PC-3 (cell line): ENCODE results near the gene PIAS1. TPM values are rescaled to one million over a fixed set of nuclear protein-coding genes. Genes with fewer than 3 reads are reported as not detected.

Source experiments
- ATAC-seq: fragments of 200-7000 bp; cut with Tn5 transposase; 2 replicates; pipeline ENCODE4 v1.9.1; 2020; ENCODE audit warnings: mild to moderate bottlenecking, moderate library complexity
- BruUV-seq: library from RNA; stranded (reverse); fragments of 400-500 nt; replicated peaks from 2 replicates; lab custom pipeline; 2021; lab: Mats Ljungman, UMichigan
- CTCF ChIA-PET: fragments of 300-600 bp; sonication (Branson Sonifier 250); formaldehyde crosslinking; loops from one replicate; lab custom pipeline; 2022; ENCODE audit warnings: antibody characterized with exemption; lab: Charles Lee
- POLR2A ChIA-PET: fragments of 300-600 bp; sonication (Branson Sonifier 250); formaldehyde crosslinking; loops from one replicate; lab custom pipeline; 2022; ENCODE audit warnings: antibody characterized with exemption; ENCODE audit not compliant: unreplicated experiment; lab: Charles Lee
- DNase-seq: peaks from one replicate; pipeline ENCODE4 v3.0.0-alpha.2; 2015
- H2AFZ ChIP-seq: fragments of 300-600 bp; sonication (generic); 2 replicates; pipeline ENCODE4 v1.6.0; 2016; ENCODE audit warnings: antibody characterized with exemption, low read length
- H3F3A ChIP-seq: fragments of 300-600 bp; sonication (generic); one replicate; pipeline ENCODE4 v1.6.0; 2017; ENCODE audit warnings: antibody characterized with exemption, low read length, control low read depth, mild to moderate bottlenecking; ENCODE audit not compliant: unreplicated experiment
- H3K27ac ChIP-seq: fragments of 300-600 bp; sonication (generic); 2 replicates; pipeline ENCODE4 v1.5.1; 2016; ENCODE audit warnings: mild to moderate bottlenecking, low read length
- H3K27me3 ChIP-seq: fragments of 300-600 bp; sonication (generic); 2 replicates; pipeline ENCODE4 v1.6.1; 2016; ENCODE audit warnings: low read length, mixed read lengths
- H3K36me3 ChIP-seq: fragments of 300-600 bp; sonication (generic); 2 replicates; pipeline ENCODE4 v1.6.1; 2016; ENCODE audit warnings: low read depth, mixed run types, low read length, mixed read lengths
- H3K4me1 ChIP-seq: fragments of 300-600 bp; sonication (generic); 2 replicates; pipeline ENCODE4 v1.5.1; 2016; ENCODE audit warnings: low read length; ENCODE audit not compliant: insufficient read depth
- H3K4me2 ChIP-seq: fragments of 300-600 bp; sonication (generic); 2 replicates; pipeline ENCODE4 v1.6.0; 2016; ENCODE audit warnings: low read length
- H3K4me3 ChIP-seq: fragments of 300-600 bp; sonication (generic); 2 replicates; pipeline ENCODE4 v1.5.1; 2016; ENCODE audit warnings: mild to moderate bottlenecking, low read length, mixed read lengths
- H3K79me2 ChIP-seq: fragments of 300-600 bp; sonication (generic); 2 replicates; pipeline ENCODE4 v1.6.1; 2017; ENCODE audit warnings: low read length, mixed read lengths
- H3K9ac ChIP-seq: fragments of 300-600 bp; sonication (generic); 2 replicates; pipeline ENCODE4 v1.6.0; 2016; ENCODE audit warnings: mild to moderate bottlenecking, low read length
- H3K9me2 ChIP-seq: fragments of 300-600 bp; sonication (generic); replicated peaks from 2 replicates; pipeline ENCODE4 v1.6.1; 2016; ENCODE audit warnings: mixed run types, low read length, mixed read lengths
- H3K9me3 ChIP-seq: fragments of 300-600 bp; sonication (generic); 2 replicates; pipeline ENCODE4 v1.6.1; 2016; ENCODE audit warnings: low read length, mixed read lengths
- H4K20me1 ChIP-seq: fragments of 300-600 bp; sonication (generic); 2 replicates; pipeline ENCODE4 v1.6.1; 2016; ENCODE audit warnings: low read length, mixed read lengths
- CTCF ChIP-seq: fragments of 300-600 bp; sonication (generic); conservative IDR thresholded peaks from 2 replicates; pipeline ENCODE4 v1.5.1; 2017; ENCODE audit warnings: antibody characterized with exemption, low read depth, mild to moderate bottlenecking, low read length
- EZH2 ChIP-seq: fragments of 300-600 bp; sonication (generic); IDR thresholded peaks from one replicate; pipeline ENCODE4 v1.6.1; 2017; ENCODE audit warnings: antibody characterized with exemption, mild to moderate bottlenecking, low read length; ENCODE audit not compliant: unreplicated experiment
- EZH2phosphoT487 ChIP-seq: fragments of 300-600 bp; sonication (generic); IDR thresholded peaks from 2 replicates; pipeline ENCODE4 v1.6.1; 2018; ENCODE audit warnings: mild to moderate bottlenecking, antibody characterized with exemption, low read length, borderline replicate concordance
- intact Hi-C: fragments of 100-400 bp; cut with micrococcal nuclease; formaldehyde crosslinking; loops from 2 replicates; pipeline ENCODE4 v1.9.0; 2023
- total RNA-seq: library from RNA; depleted of rRNA; stranded (reverse); fragments of >200 nt; gene quantifications from 2 replicates; pipeline ENCODE4 v1.2.3, GENCODE V29; 2014

Gene PIAS1
- total RNA-seq, 1 experiment from 2014 or later = 21.9 TPM

- Histone ChIP-seq H3K4me3 (peak within 1 kb of the TSS; percentile 90), H3K79me2 (peaks cover 49% of the 10 kb centered on the region), H3K4me1 (peaks cover 16% of the 10 kb centered on the region), H3K36me3 (no peaks in the 10 kb centered on the region), H3K9me3 (no peaks in the 10 kb centered on the region), H3K27ac (peak within 1 kb of the TSS; percentile 61), H3F3A (no peaks in the 10 kb centered on the region), H2AFZ (peak within 1 kb of the TSS; percentile 86), H3K27me3 (no peaks in the 10 kb centered on the region), H3K4me2 (peak within 1 kb of the TSS; percentile 93), H3K9me2 (no peaks in the 10 kb centered on the region), H3K9ac (peak within 1 kb of the TSS; percentile 98), H4K20me1 (0 out of 2 replicates have a peak, but pooled peaks cover 19% of the 10 kb centered on the region)
- ChIA-PET POLR2A (no interaction called here), CTCF (interaction anchor here (0.5 kb wide), 1 partner anchor 444 kb away, joined by 3 read pairs; no protein-coding TSS in a partner anchor)
- no TSS peak for BruUV-seq
- no peak for TF ChIP-seq EZH2phosphoT487
- no peak for TF ChIP-seq EZH2
- TF ChIP-seq CTCF = no peak
- intact Hi-C loops = no loop called here
- DNase-seq = peak; percentile 71
- ATAC-seq = peak; percentile 84
Observed at GRCh38 chr15:68229386-68230156, 175.5 kb downstream of the PIAS1 start, which contains the start of gene CLN6. Gene CLN6, minus strand, starts transcription at chr15:68229728. Its CDS starts 144 bp downstream, at chr15:68229584.

GRCh38 chr15:68230157-68231100 is 176.3 kb downstream of the PIAS1 start:
- CTCF ChIA-PET = interaction anchor here (0.5 kb wide), 1 partner anchor 444 kb away, joined by 3 read pairs; no protein-coding TSS in a partner anchor
- DNase-seq = peak; percentile 3
- no peak for ATAC-seq

More at GRCh38 chr15:68230157-68231100, 176.3 kb downstream of the PIAS1 start:
- peak overlapping the region; percentile 93 for H3K4me2 ChIP-seq
- TF ChIP-seq EZH2phosphoT487 = no peak
- TF ChIP-seq CTCF = no peak
- TF ChIP-seq EZH2 = no peak
- H3K79me2 ChIP-seq = peaks cover 40% of the 10 kb centered on the region
- BruUV-seq = TSS peak; percentile 41
- intact Hi-C loops = no loop called here
- H3K4me3 ChIP-seq = peak overlapping the region; percentile 90
- no peaks in the 10 kb centered on the region for H3K36me3 ChIP-seq
- POLR2A ChIA-PET = no interaction called here
- 0 out of 2 replicates have a peak, but pooled peaks cover 15% of the 10 kb centered on the region for H4K20me1 ChIP-seq
- no peaks in the 10 kb centered on the region for H3K27me3 ChIP-seq
- H2AFZ ChIP-seq = peak overlapping the region; percentile 86
- H3K9me3 ChIP-seq = no peaks in the 10 kb centered on the region
- H3K9ac ChIP-seq = peak overlapping the region; percentile 98
- H3K27ac ChIP-seq = peak overlapping the region; percentile 13; the same call in 1 of the 2 replicates
- peaks cover 16% of the 10 kb centered on the region for H3K4me1 ChIP-seq
- no peaks in the 10 kb centered on the region for H3K9me2 ChIP-seq
- no peaks in the 10 kb centered on the region for H3F3A ChIP-seq
